Superior temporal gyrus (tissue), 1 donor: ENCODE results near the gene OAS1.

ENCODE experiments used
- DNase-seq: peaks from one replicate; pipeline ENCODE4 v3.0.0-alpha.2; 2016; ENCODE audit errors: extremely low spot score

OAS1 gene

DNA sequence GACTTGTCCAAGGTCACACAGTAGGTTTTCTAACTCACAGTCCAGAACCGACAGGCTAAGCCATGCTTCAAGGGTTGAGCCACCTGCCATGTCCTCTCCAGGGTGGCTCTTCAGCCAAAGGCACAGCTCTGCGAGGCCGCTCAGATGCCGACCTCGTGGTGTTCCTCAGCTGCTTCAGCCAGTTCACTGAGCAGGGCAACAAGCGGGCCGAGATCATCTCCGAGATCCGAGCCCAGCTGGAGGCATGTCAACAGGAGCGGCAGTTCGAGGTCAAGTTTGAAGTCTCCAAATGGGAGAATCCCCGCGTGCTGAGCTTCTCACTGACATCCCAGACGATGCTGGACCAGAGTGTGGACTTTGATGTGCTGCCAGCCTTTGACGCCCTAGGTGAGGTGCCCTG lies 58.9 kb downstream of the OAS1 start:
- no peak for DNase-seq

DNA sequence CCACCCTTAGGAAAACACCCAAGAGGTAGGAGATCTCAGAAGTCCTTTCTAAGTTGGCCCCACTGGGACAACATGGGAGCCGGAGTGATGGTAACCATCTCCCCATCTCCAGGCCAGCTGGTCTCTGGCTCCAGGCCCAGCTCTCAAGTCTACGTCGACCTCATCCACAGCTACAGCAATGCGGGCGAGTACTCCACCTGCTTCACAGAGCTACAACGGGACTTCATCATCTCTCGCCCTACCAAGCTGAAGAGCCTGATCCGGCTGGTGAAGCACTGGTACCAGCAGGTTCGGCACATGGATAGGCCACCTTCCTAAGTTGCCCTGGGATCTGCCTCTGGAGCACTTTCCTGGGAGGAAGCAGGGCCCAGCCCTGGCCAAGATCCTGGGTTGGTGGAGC lies 60.5 kb downstream of the OAS1 start:
- no peak for DNase-seq

DNA sequence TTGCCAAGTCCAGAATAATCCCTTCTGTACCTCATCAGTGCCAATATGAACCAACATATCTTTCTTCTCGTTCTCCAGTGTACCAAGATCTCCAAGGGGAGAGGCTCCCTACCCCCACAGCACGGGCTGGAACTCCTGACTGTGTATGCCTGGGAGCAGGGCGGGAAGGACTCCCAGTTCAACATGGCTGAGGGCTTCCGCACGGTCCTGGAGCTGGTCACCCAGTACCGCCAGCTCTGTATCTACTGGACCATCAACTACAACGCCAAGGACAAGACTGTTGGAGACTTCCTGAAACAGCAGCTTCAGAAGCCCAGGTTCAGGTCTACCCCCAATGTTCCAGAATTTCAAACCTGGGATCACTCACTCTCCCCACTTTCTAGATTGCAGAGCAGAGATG lies 61.1 kb downstream of the OAS1 start:
- DNase-seq = no peak
